Measurements from ENCODE around the gene MT1M. TPM values are rescaled to one million over a fixed set of nuclear protein-coding genes. Genes with fewer than 3 reads are reported as not detected.
A peak's percentile ranks its signal among the peaks of the same experiment; 100 is the strongest.

MT1M gene
- total RNA-seq, 1 experiment from 2014 or later = not detected

DNA sequence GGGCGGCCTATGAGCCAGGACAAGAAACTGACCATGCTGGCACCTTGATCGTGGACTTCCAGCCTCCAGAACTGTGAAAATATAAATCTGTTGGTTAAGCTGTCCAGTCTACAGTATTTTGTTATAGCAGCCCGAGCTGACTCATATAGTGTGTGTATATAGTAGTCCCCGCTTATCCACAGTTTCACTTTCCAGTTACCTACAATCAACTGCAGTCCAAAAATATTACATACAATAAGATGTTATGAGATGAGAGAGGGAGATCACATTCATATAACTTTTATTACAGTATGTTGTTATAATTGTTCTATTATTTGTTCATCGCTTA, 38.2 kb upstream of the MT1M start:
- Mint-ChIP-seq H3K9me3 (ENCODE audit: low read depth, unreplicated experiment) (no peaks in the 10 kb centered on the region), H3K4me1 (ENCODE audit: low read depth, unreplicated experiment) (no peaks in the 10 kb centered on the region), H3K27me3 (ENCODE audit: unreplicated experiment) (peaks cover 58% of the 10 kb centered on the region), H3K4me3 (ENCODE audit: low read depth, unreplicated experiment) (no peak overlapping the region), H3K36me3 (ENCODE audit: insufficient read depth, unreplicated experiment) (no peaks in the 10 kb centered on the region), H3K27ac (ENCODE audit: unreplicated experiment) (no peak overlapping the region)
- no peak for DNase-seq
- TF ChIP-seq CTCF (IDR thresholded peaks at IDR 0.05; ENCODE audit: unreplicated experiment) = no peak
- CTCF ChIA-PET = no interaction called here
- no TSS peak for BruUV-seq (replicated peaks)
- intact Hi-C loops (cut with micrococcal nuclease; ENCODE audit: unreplicated experiment) = no loop called here

- CTCF ChIA-PET = interaction anchor here (0.5 to 2.3 kb wide), 16 partner anchors 8 to 239 kb away, joined by 3 to 35 read pairs (median 4); partner anchors contain the start of genes BBS2, MT1F and MT2A
Measured at GRCh38 chr16:56600398-56600999, 32.0 kb upstream of the MT1M start.

GRCh38 chr16:56601325-56601724, 31.1 kb upstream of the MT1M start:
- Mint-ChIP-seq H3K9me3 (ENCODE audit: low read depth, unreplicated experiment) (no peaks in the 10 kb centered on the region), H3K4me1 (ENCODE audit: low read depth, unreplicated experiment) (peaks cover 10% of the 10 kb centered on the region), H3K36me3 (ENCODE audit: insufficient read depth, unreplicated experiment) (no peaks in the 10 kb centered on the region), H3K4me3 (ENCODE audit: low read depth, unreplicated experiment) (no peak overlapping the region), H3K27me3 (ENCODE audit: unreplicated experiment) (peaks cover 49% of the 10 kb centered on the region), H3K27ac (ENCODE audit: unreplicated experiment) (no peak overlapping the region)
- CTCF ChIA-PET = interaction anchor here (0.7 to 2.3 kb wide), 11 partner anchors 8 to 148 kb away, joined by 3 to 35 read pairs (median 4); partner anchors contain the start of genes BBS2 and MT2A
- intact Hi-C loops (cut with micrococcal nuclease; ENCODE audit: unreplicated experiment) = no loop called here
- no peak for DNase-seq
- BruUV-seq (replicated peaks) = no TSS peak
- no peak for TF ChIP-seq CTCF (IDR thresholded peaks at IDR 0.05; ENCODE audit: unreplicated experiment)

More at GRCh38 chr16:56600398-56600999, 32.0 kb upstream of the MT1M start:
- intact Hi-C loops (cut with micrococcal nuclease; ENCODE audit: unreplicated experiment) = loop anchor here (1.0 kb wide), 1 partner anchor 86 kb away; no protein-coding TSS in a partner anchor
- Mint-ChIP-seq H3K4me3 (ENCODE audit: low read depth, unreplicated experiment) (no peak overlapping the region), H3K27me3 (ENCODE audit: unreplicated experiment) (peaks cover 56% of the 10 kb centered on the region), H3K9me3 (ENCODE audit: low read depth, unreplicated experiment) (no peaks in the 10 kb centered on the region), H3K36me3 (ENCODE audit: insufficient read depth, unreplicated experiment) (no peaks in the 10 kb centered on the region), H3K27ac (ENCODE audit: unreplicated experiment) (no peak overlapping the region), H3K4me1 (ENCODE audit: low read depth, unreplicated experiment) (peaks cover 10% of the 10 kb centered on the region)
- DNase-seq = peak; percentile 66
- BruUV-seq (replicated peaks) = no TSS peak
- TF ChIP-seq CTCF (IDR thresholded peaks at IDR 0.05; ENCODE audit: unreplicated experiment) = peak; percentile 65

GRCh38 chr16:56603589-56603988, 28.9 kb upstream of the MT1M start:
- Mint-ChIP-seq H3K4me3 (ENCODE audit: low read depth, unreplicated experiment) (no peak overlapping the region), H3K27ac (ENCODE audit: unreplicated experiment) (no peak overlapping the region), H3K36me3 (ENCODE audit: insufficient read depth, unreplicated experiment) (peaks cover 8% of the 10 kb centered on the region), H3K27me3 (ENCODE audit: unreplicated experiment) (peaks cover 29% of the 10 kb centered on the region), H3K9me3 (ENCODE audit: low read depth, unreplicated experiment) (no peaks in the 10 kb centered on the region), H3K4me1 (ENCODE audit: low read depth, unreplicated experiment) (peaks cover 20% of the 10 kb centered on the region)
- DNase-seq = peak; percentile 66
- BruUV-seq (replicated peaks) = no TSS peak
- intact Hi-C loops (cut with micrococcal nuclease; ENCODE audit: unreplicated experiment) = loop anchor here (1.0 kb wide), 1 partner anchor 99 kb away; no protein-coding TSS in a partner anchor
- peak; percentile 40 for TF ChIP-seq CTCF (IDR thresholded peaks at IDR 0.05; ENCODE audit: unreplicated experiment)
- CTCF ChIA-PET = interaction anchor here (0.5 to 4.2 kb wide), 9 partner anchors 15 to 660 kb away, joined by 3 to 71 read pairs (median 4); partner anchors contain the start of gene MT1F

Data from Calu3 (cell line).